HepG2 (cell line): ENCODE results near the gene NT5C3B. TPM values are rescaled to one million over a fixed set of nuclear protein-coding genes. Genes with fewer than 3 reads are reported as not detected.

Experiments used
- BHLHE40 ChIP-seq: IDR thresholded peaks from 2 replicates; pipeline ENCODE4 v1.6.1; 2011; ENCODE audit warnings: low read length, improper control_type of control experiment
- ETV6 ChIP-seq: sonication (generic); formaldehyde crosslinking; conservative IDR thresholded peaks from 2 replicates; pipeline ENCODE4 v1.4.0; 2020; ENCODE audit warnings: missing genetic modification reagents
- KDM3A ChIP-seq: IDR thresholded peaks from 2 replicates; pipeline ENCODE4 v1.6.1; 2018; ENCODE audit warnings: low read depth, missing compliant biosample characterization
- MIER3 ChIP-seq: IDR thresholded peaks from 2 replicates; pipeline ENCODE4 v1.6.1; 2016; ENCODE audit warnings: missing compliant biosample characterization, borderline replicate concordance
- MZF1 ChIP-seq: sonication (generic); formaldehyde crosslinking; IDR thresholded peaks from 2 replicates; pipeline ENCODE4 v1.8.1; 2023; ENCODE audit warnings: mild to moderate bottlenecking, missing genetic modification reagents, borderline replicate concordance
- POGZ ChIP-seq: sonication (generic); formaldehyde crosslinking; IDR thresholded peaks from 2 replicates; pipeline ENCODE4 v1.4.0; 2020; ENCODE audit warnings: mild to moderate bottlenecking, missing genetic modification reagents
- RARG ChIP-seq: sonication (generic); formaldehyde crosslinking; IDR thresholded peaks from 2 replicates; pipeline ENCODE4 v1.4.0; 2020; ENCODE audit warnings: low read depth, mild to moderate bottlenecking, missing genetic modification reagents
- RORA ChIP-seq: sonication (generic); formaldehyde crosslinking; IDR thresholded peaks from 2 replicates; pipeline ENCODE4 v1.5.0; 2020; ENCODE audit warnings: mild to moderate bottlenecking, missing genetic modification reagents, moderate library complexity
- TEAD2 ChIP-seq: sonication (generic); formaldehyde crosslinking; IDR thresholded peaks from 2 replicates; pipeline ENCODE4 v1.9.0; 2021; ENCODE audit warnings: missing genetic modification reagents
- ZNF251 ChIP-seq: sonication (generic); formaldehyde crosslinking; IDR thresholded peaks from 2 replicates; pipeline ENCODE4 v1.9.0; 2021; ENCODE audit warnings: mild to moderate bottlenecking, missing genetic modification reagents
- ZNF253 ChIP-seq: sonication (generic); formaldehyde crosslinking; IDR thresholded peaks from 2 replicates; pipeline ENCODE4 v1.8.0; 2022; ENCODE audit warnings: mild to moderate bottlenecking, missing genetic modification reagents, borderline replicate concordance
- ZNF343 ChIP-seq: sonication (generic); formaldehyde crosslinking; IDR thresholded peaks from 2 replicates; pipeline ENCODE4 v1.4.0; 2020; ENCODE audit warnings: mild to moderate bottlenecking, missing genetic modification reagents
- ZNF468 ChIP-seq: sonication (generic); formaldehyde crosslinking; IDR thresholded peaks from 2 replicates; pipeline ENCODE4 v1.8.0; 2022; ENCODE audit warnings: mild to moderate bottlenecking, moderate library complexity, missing genetic modification reagents
- ZNF513 ChIP-seq: sonication (generic); formaldehyde crosslinking; conservative IDR thresholded peaks from 2 replicates; pipeline ENCODE4 v1.5.0; 2020; ENCODE audit warnings: missing genetic modification reagents
- ZNF577 ChIP-seq: sonication (generic); formaldehyde crosslinking; IDR thresholded peaks from 2 replicates; pipeline ENCODE4 v1.4.0; 2020; ENCODE audit warnings: mild to moderate bottlenecking, low read depth, missing genetic modification reagents, borderline replicate concordance
- ZNF788 ChIP-seq: sonication (generic); formaldehyde crosslinking; IDR thresholded peaks from 2 replicates; pipeline ENCODE4 v1.5.0; 2020; ENCODE audit warnings: mild to moderate bottlenecking, missing genetic modification reagents, borderline replicate concordance
- ZNF800 ChIP-seq: sonication (generic); formaldehyde crosslinking; IDR thresholded peaks from 2 replicates; pipeline ENCODE4 v1.4.0; 2020; ENCODE audit warnings: missing genetic modification reagents
- polyA plus RNA-seq, 8 experiments: library from polyadenylated mRNA; depleted of rRNA in 3 of 8; stranded (reverse) in 7 of 8; unstranded in 1 of 8; fragments of >200 nt; fragmentation: Illumina TruSeq in 4 of 8; extraction: Trizol in 4 of 8; gene quantifications; 2 replicates each; pipeline versions ENCODE4 v1.2.1 to v1.2.3, GENCODE V29; 2011 to 2016; ENCODE audit warnings: low read depth in 4 of 8, missing spikeins in 1 of 8, mixed read lengths in 1 of 8; ENCODE audit not compliant: insufficient read depth in 1 of 8
- total RNA-seq, 5 experiments: library from RNA; depleted of rRNA; stranded (reverse); fragments of >200 nt; fragmentation: Illumina TruSeq; extraction: Trizol; gene quantifications; 2 replicates each; pipeline ENCODE4 v1.2.3, GENCODE V29; 2016; ENCODE audit warnings: low read depth in 1 of 5
- TF ChIP-seq, protein P1 (sequence below): sonication (generic); formaldehyde crosslinking; IDR thresholded peaks from 2 replicates; pipeline ENCODE4 v1.5.1; 2020; ENCODE audit warnings: missing genetic modification reagents, mild to moderate bottlenecking, borderline replicate concordance
- TF ChIP-seq, protein P2 (sequence below): sonication (generic); formaldehyde crosslinking; conservative IDR thresholded peaks from 2 replicates; pipeline ENCODE4 v1.8.0; 2022; ENCODE audit warnings: mild to moderate bottlenecking, moderate library complexity, missing genetic modification reagents
- TF ChIP-seq, protein P3 (sequence below): sonication (generic); formaldehyde crosslinking; IDR thresholded peaks from 2 replicates; pipeline ENCODE4 v1.8.0; 2022; ENCODE audit warnings: mild to moderate bottlenecking, missing genetic modification reagents, borderline replicate concordance

The NT5C3B gene
- total and polyA plus RNA-seq, 2 of the 13 experiments (the other 11 are each of a cell fraction or from before 2014, with no cell fraction given) = 104 to 126 TPM

DNA sequence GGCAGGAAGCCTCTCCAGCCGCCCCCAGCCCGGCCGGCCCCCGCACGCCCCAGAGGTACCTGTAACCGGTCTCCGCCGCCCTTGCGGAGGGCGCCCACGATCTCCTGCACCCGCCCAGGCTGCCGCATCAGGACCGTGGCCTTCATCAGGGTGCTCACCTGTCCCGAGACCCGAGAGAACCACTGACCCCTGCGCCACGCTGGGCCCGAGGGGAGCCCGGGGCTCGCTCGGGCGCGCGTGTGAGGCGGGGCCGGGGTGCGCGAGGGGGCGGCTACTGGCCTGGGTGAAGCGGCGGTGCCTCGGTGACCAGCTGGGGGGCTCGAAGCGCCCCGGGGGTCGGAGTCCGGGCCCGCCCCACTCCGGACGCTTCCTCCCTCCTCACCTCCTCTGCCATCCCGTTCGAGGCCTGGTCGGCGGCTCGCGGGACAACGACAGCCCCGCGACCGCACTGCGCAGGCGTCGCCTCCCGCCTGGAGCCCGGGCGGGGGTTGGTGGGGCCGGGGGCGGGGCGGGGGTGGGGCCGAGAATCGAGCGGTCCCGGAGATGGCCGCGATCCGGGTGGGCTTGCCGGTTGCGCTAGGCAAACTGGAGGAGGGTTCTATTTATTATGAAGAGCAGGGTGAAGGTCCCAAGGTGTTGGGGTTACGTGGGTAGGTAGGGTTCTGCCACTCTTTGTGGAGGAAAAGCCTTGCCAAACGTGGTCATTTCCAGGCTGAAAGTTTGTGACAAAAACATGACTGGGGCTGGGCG lies at the start of gene NT5C3B (continued):
- TF ChIP-seq, protein P1, sequence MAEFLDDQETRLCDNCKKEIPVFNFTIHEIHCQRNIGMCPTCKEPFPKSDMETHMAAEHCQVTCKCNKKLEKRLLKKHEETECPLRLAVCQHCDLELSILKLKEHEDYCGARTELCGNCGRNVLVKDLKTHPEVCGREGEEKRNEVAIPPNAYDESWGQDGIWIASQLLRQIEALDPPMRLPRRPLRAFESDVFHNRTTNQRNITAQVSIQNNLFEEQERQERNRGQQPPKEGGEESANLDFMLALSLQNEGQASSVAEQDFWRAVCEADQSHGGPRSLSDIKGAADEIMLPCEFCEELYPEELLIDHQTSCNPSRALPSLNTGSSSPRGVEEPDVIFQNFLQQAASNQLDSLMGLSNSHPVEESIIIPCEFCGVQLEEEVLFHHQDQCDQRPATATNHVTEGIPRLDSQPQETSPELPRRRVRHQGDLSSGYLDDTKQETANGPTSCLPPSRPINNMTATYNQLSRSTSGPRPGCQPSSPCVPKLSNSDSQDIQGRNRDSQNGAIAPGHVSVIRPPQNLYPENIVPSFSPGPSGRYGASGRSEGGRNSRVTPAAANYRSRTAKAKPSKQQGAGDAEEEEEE (CRISPR knock-in tag) = no peak; the same call in 1 of the 2 replicates
- TF ChIP-seq ZNF577 (no peak), RARG (no peak), ZNF800 (0 out of 2 replicates have a peak, but pooled peaks have one; percentile 35), ZNF343 (CRISPR knock-in tag) (0 out of 2 replicates have a peak, but pooled peaks have one; percentile 71), POGZ (no peak), ZNF468 (CRISPR knock-in tag) (no peak), BHLHE40 (no peak), ETV6 (CRISPR knock-in tag) (peak; percentile 69; the same call in 1 of the 2 replicates), KDM3A (CRISPR knock-in tag) (no peak), RORA (CRISPR knock-in tag) (no peak), TEAD2 (CRISPR knock-in tag) (no peak), ZNF788 (no peak), ZNF251 (no peak), MIER3 (CRISPR knock-in tag) (no peak), ZNF253 (CRISPR knock-in tag) (no peak), ZNF513 (CRISPR knock-in tag) (no peak), MZF1 (CRISPR knock-in tag) (no peak)
- TF ChIP-seq, protein P2, sequence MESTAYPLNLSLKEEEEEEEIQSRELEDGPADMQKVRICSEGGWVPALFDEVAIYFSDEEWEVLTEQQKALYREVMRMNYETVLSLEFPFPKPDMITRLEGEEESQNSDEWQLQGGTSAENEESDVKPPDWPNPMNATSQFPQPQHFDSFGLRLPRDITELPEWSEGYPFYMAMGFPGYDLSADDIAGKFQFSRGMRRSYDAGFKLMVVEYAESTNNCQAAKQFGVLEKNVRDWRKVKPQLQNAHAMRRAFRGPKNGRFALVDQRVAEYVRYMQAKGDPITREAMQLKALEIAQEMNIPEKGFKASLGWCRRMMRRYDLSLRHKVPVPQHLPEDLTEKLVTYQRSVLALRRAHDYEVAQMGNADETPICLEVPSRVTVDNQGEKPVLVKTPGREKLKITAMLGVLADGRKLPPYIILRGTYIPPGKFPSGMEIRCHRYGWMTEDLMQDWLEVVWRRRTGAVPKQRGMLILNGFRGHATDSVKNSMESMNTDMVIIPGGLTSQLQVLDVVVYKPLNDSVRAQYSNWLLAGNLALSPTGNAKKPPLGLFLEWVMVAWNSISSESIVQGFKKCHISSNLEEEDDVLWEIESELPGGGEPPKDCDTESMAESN = peak; percentile 66
- TF ChIP-seq, protein P3, sequence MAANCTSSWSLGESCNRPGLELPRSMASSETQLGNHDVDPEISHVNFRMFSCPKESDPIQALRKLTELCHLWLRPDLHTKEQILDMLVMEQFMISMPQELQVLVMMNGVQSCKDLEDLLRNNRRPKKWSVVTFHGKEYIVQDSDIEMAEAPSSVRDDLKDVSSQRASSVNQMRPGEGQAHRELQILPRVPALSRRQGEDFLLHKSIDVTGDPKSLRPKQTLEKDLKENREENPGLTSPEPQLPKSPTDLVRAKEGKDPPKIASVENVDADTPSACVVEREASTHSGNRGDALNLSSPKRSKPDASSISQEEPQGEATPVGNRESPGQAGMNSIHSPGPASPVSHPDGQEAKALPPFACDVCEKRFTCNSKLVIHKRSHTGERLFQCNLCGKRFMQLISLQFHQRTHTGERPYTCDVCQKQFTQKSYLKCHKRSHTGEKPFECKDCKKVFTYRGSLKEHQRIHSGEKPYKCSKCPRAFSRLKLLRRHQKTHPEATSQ (CRISPR knock-in tag) = no peak; the same call in 1 of the 2 replicates
